Mesothelial cell of epicardium (in vitro differentiated cells): ENCODE data around the gene LRRC49. TPM values are rescaled to one million over a fixed set of nuclear protein-coding genes. Genes with fewer than 3 reads are reported as not detected.

Source experiments
- DNase-seq, 2 experiments: peaks; one replicate each; pipeline ENCODE4 v3.0.0; 2021; ENCODE audit warnings: low spot score in 2 of 2; ENCODE audit not compliant: unreplicated experiment in 2 of 2
- H3K27ac Mint-ChIP-seq: 2 replicates; pipeline ENCODE4 v1.8.0; 2021; ENCODE audit warnings: mixed read lengths
- H3K27me3 Mint-ChIP-seq: 2 replicates; pipeline ENCODE4 v1.8.0; 2021; ENCODE audit warnings: low read depth, mixed read lengths
- H3K36me3 Mint-ChIP-seq: 2 replicates; pipeline ENCODE4 v1.8.0; 2021; ENCODE audit warnings: mixed read lengths
- H3K4me1 Mint-ChIP-seq: 2 replicates; pipeline ENCODE4 v1.8.0; 2021; ENCODE audit warnings: mixed read lengths
- H3K4me3 Mint-ChIP-seq: 2 replicates; pipeline ENCODE4 v1.8.0; 2021; ENCODE audit warnings: mild to moderate bottlenecking, moderate library complexity, mixed read lengths
- H3K9me3 Mint-ChIP-seq: 2 replicates; pipeline ENCODE4 v1.8.0; 2021; ENCODE audit warnings: mixed read lengths
- total RNA-seq: library from RNA; stranded (reverse); gene quantifications from 3 replicates; pipeline ENCODE4 v1.2.1, GENCODE V29; 2021
- TF ChIP-seq, protein P1 (sequence below): fragments of 200-600 bp; sonication (generic); IDR thresholded peaks from one replicate; pipeline ENCODE4 v1.5.0; 2021; ENCODE audit warnings: antibody characterized with exemption; ENCODE audit not compliant: unreplicated experiment

The LRRC49 gene
- total RNA-seq, 1 donor from 2014 or later: 25.5 TPM

DNA sequence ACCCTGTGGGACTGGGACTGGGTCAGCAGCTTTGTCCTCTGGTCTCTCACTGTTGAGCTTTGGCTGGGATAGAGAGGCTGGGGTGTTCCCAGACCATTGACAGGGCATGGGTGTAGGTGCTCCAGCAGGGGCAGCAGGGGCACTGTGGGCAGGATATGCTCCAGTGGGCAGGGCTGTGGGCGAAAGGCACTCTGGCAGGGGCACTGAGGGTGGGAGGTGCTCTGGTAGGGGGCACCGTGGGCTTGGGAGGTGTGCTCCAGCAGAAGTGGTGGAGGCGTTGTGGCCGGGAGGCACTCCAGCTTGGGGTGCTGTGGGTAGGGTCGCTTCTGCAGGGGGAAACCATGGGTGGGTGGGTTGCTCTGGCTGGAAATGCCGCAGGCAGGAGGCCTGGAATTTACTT, 62.1 kb downstream of the LRRC49 start:
- TF ChIP-seq, protein P1, sequence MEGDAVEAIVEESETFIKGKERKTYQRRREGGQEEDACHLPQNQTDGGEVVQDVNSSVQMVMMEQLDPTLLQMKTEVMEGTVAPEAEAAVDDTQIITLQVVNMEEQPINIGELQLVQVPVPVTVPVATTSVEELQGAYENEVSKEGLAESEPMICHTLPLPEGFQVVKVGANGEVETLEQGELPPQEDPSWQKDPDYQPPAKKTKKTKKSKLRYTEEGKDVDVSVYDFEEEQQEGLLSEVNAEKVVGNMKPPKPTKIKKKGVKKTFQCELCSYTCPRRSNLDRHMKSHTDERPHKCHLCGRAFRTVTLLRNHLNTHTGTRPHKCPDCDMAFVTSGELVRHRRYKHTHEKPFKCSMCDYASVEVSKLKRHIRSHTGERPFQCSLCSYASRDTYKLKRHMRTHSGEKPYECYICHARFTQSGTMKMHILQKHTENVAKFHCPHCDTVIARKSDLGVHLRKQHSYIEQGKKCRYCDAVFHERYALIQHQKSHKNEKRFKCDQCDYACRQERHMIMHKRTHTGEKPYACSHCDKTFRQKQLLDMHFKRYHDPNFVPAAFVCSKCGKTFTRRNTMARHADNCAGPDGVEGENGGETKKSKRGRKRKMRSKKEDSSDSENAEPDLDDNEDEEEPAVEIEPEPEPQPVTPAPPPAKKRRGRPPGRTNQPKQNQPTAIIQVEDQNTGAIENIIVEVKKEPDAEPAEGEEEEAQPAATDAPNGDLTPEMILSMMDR: no peak
- Mint-ChIP-seq H3K9me3 (peaks cover 2% of the 10 kb centered on the region), H3K27ac (no peak overlapping the region), H3K4me3 (no peak overlapping the region), H3K27me3 (no peaks in the 10 kb centered on the region), H3K4me1 (peaks cover 7% of the 10 kb centered on the region), H3K36me3 (peaks cover 16% of the 10 kb centered on the region)
- no peak for DNase-seq

DNA sequence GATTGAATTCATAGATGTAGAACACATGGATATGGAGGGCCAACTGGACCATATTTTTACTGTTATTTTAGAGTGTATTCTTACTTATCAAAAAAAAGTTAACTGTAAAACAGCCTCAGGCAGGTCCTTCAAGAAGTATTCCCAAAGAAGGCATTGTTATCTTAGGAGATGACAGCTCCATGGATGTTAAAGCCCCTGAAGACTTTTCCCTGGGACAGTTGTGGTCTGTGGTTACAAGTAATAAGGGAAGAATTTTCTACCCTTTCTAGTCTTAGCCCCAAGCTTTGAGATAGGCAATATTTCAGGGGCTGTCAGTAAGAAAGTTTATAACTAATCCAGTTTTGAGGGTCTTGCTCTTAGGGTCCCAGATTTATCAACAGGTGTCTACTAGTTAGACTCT, 62.5 kb downstream of the LRRC49 start:
- TF ChIP-seq, protein P1: no peak
- peaks cover 7% of the 10 kb centered on the region for H3K4me1 Mint-ChIP-seq
- H3K27me3 Mint-ChIP-seq: no peaks in the 10 kb centered on the region
- H3K27ac Mint-ChIP-seq: no peak overlapping the region
- H3K4me3 Mint-ChIP-seq: no peak overlapping the region
- peaks cover 6% of the 10 kb centered on the region for H3K9me3 Mint-ChIP-seq
- DNase-seq: no peak
- peaks cover 17% of the 10 kb centered on the region for H3K36me3 Mint-ChIP-seq

DNA sequence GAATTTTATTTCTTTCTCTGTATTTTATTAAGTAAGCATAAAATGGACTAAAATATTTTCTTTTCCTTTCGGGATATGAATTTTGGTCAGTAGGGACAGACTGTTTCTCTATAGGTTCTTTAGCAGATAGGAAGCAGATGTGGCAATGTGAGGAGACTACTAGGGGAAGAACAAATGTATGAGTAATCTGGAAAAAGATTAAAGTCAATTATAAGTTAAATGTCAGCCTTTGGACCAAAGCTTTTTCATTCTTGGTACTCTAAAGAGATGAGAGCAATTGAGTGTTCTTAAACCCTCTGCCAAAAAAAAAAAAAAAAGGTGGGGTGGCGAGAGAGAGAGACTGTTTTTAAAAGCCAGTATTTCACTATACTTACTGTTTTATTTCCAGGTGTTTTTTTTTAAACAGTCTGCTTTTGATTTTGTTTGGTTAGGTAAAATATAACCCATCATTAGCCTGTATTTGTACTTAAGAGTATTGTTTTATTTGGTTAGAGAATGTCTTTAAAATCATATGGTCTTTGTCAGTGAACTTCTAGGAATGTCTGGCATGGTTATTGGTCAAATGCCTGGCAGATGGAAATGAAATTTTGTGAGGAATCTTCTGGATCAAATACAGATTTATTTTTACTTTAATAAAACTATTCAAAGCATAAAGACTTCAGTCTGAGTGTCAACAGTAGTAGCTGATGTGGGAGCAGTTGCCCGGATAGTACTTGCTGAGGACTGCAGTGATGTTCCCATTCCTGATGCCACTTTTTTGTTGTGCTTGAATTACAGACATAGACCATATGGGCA, 63.8 kb downstream of the LRRC49 start:
- Mint-ChIP-seq H3K4me1 (peaks cover 7% of the 10 kb centered on the region), H3K27ac (no peak overlapping the region), H3K4me3 (no peak overlapping the region), H3K27me3 (no peaks in the 10 kb centered on the region), H3K36me3 (peaks cover 11% of the 10 kb centered on the region), H3K9me3 (peaks cover 18% of the 10 kb centered on the region)
- TF ChIP-seq, protein P1: no peak
- DNase-seq: no peak

DNA sequence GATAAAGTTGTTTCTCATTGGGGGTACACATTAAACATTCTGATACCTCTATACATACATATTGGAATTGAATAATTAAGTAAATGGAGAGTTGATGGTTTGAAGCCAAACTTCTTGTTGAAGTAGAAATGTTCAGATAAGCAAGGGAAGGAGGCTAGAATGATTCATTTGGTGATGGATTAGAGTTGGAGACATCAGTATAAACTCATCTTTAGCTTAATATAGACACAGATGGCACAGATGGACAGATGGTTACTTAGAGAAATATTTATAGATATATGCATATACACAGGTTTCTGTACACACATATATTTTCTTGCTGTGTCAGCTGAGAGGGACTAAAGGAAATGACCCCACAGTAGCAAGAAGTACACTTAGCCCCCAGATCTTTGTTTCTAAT, 69.5 kb downstream of the LRRC49 start:
- H3K4me1 Mint-ChIP-seq: peaks cover 4% of the 10 kb centered on the region
- DNase-seq: no peak
- no peaks in the 10 kb centered on the region for H3K27me3 Mint-ChIP-seq
- no peak overlapping the region for H3K27ac Mint-ChIP-seq
- no peak overlapping the region for H3K4me3 Mint-ChIP-seq
- H3K36me3 Mint-ChIP-seq: peaks cover 6% of the 10 kb centered on the region
- H3K9me3 Mint-ChIP-seq: peaks cover 25% of the 10 kb centered on the region
- TF ChIP-seq, protein P1: no peak

DNA sequence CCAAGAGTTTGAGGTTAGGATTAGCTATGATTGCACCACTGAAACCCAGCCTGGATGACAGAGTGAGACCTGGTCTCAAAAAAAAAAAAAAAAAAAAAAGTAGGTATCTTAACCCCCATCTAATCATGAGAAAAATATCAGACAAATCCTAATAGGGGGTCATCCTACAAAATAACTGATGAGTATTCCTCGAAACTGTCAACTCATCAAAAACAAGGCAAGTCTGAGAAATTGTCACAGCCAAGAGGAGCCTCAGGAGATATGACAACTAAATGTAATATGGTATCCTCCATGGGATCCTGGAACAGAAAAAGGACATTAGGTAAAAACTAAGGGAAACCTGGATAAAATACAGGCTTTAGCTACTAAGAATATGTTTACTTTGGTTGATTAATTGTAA, 70.6 kb downstream of the LRRC49 start:
- no peak overlapping the region for H3K27ac Mint-ChIP-seq
- TF ChIP-seq, protein P1: no peak
- H3K36me3 Mint-ChIP-seq: peaks cover 7% of the 10 kb centered on the region
- no peaks in the 10 kb centered on the region for H3K27me3 Mint-ChIP-seq
- H3K4me3 Mint-ChIP-seq: no peak overlapping the region
- H3K4me1 Mint-ChIP-seq: peaks cover 1% of the 10 kb centered on the region
- peaks cover 25% of the 10 kb centered on the region for H3K9me3 Mint-ChIP-seq
- DNase-seq: no peak
